DND-41 (cell line): ENCODE data around the gene LTB4R2.

Source experiments
- ATAC-seq: fragments of 200-7000 bp; cut with Tn5 transposase; 3 replicates; pipeline ENCODE4 v1.9.1; 2021; ENCODE audit warnings: low read depth; ENCODE audit not compliant: insufficient read depth
- DNase-seq: peaks from one replicate; pipeline ENCODE4 v3.0.0-alpha.2; 2020
- H2AFZ ChIP-seq: 2 replicates; pipeline ENCODE4 v1.6.0; 2012; ENCODE audit warnings: low read depth, low read length
- H3K27ac ChIP-seq: 2 replicates; pipeline ENCODE4 v1.5.1; 2012; ENCODE audit warnings: low read length, inconsistent platforms
- H3K27me3 ChIP-seq: fragments of 200-600 bp; sonication (generic); 2 replicates; pipeline ENCODE4 v1.6.0; 2012; ENCODE audit warnings: low read length, mild to moderate bottlenecking, inconsistent platforms; ENCODE audit not compliant: insufficient read depth, poor library complexity
- H3K36me3 ChIP-seq: 2 replicates; pipeline ENCODE4 v1.5.1; 2012; ENCODE audit warnings: low read length, inconsistent platforms; ENCODE audit not compliant: insufficient read depth
- H3K4me1 ChIP-seq: 2 replicates; pipeline ENCODE4 v1.5.1; 2012; ENCODE audit warnings: mild to moderate bottlenecking, low read length; ENCODE audit not compliant: insufficient read depth
- H3K4me2 ChIP-seq: 2 replicates; pipeline ENCODE4 v1.6.0; 2012; ENCODE audit warnings: mild to moderate bottlenecking, moderate library complexity, low read length, inconsistent platforms; ENCODE audit not compliant: insufficient read depth
- H3K4me3 ChIP-seq, 2 experiments: fragments of 200-600 bp in 1 of 2; shearing (Covaris generic) in 1 of 2; 2 replicates each; pipeline ENCODE4 v1.5.1; 2012 to 2016; ENCODE audit warnings: inconsistent platforms in 2 of 2, low read length in 2 of 2, mild to moderate bottlenecking in 2 of 2, low read depth in 1 of 2, moderate library complexity in 1 of 2
- H3K79me2 ChIP-seq: 2 replicates; pipeline ENCODE4 v1.6.0; 2012; ENCODE audit warnings: low read length, inconsistent platforms; ENCODE audit not compliant: insufficient read depth
- H3K9ac ChIP-seq: 2 replicates; pipeline ENCODE4 v1.6.0; 2012; ENCODE audit warnings: low read depth, mild to moderate bottlenecking, inconsistent platforms, low read length, moderate library complexity
- H3K9me3 ChIP-seq: 2 replicates; pipeline ENCODE4 v1.5.1; 2012; ENCODE audit warnings: low read length, moderate library complexity, mild to moderate bottlenecking, inconsistent platforms; ENCODE audit not compliant: insufficient read depth, severe bottlenecking
- H4K20me1 ChIP-seq: 2 replicates; pipeline ENCODE4 v1.6.0; 2012; ENCODE audit warnings: low read length; ENCODE audit not compliant: insufficient read depth
- CTCF ChIP-seq: IDR thresholded peaks from 2 replicates; pipeline ENCODE4 v1.5.1; 2012; ENCODE audit warnings: borderline replicate concordance, low read length, moderate library complexity, mild to moderate bottlenecking; ENCODE audit not compliant: poor library complexity, severe bottlenecking; ENCODE audit errors: extremely low read depth
- EZH2 ChIP-seq: IDR thresholded peaks from 3 replicates; pipeline ENCODE4 v1.6.1; 2012; ENCODE audit warnings: borderline replicate concordance, low read depth, mild to moderate bottlenecking, moderate library complexity, low read length, inconsistent platforms; ENCODE audit not compliant: severe bottlenecking

Gene LTB4R2

DNA sequence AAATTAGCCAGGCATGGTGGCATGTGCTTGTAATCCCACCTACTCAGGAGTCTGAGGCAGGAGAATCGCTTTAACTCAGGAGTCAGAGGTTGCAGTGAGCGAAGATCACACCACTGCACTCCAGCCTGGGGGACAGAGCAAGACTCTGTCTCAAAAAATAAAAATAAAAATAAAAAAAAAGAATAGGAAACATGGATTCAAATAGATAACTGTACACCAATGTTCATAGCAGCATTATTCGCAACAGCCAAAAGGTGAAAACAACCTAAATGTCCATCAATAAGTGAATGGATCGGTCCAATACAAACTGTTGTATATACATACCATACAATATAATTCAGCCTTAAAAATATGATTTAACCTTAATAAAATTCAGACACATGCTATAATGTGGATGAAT, 32.9 kb downstream of the LTB4R2 start:
- Histone ChIP-seq H2AFZ (no peak overlapping the region), H4K20me1 (no peaks in the 10 kb centered on the region), H3K4me2 (no peak overlapping the region), H3K9me3 (no peaks in the 10 kb centered on the region), H3K27me3 (peaks cover 32% of the 10 kb centered on the region), H3K27ac (no peak overlapping the region), H3K36me3 (no peaks in the 10 kb centered on the region), H3K79me2 (no peaks in the 10 kb centered on the region), H3K4me3 (no peak overlapping the region), H3K9ac (no peak overlapping the region), H3K4me1 (no peaks in the 10 kb centered on the region)
- TF ChIP-seq EZH2 (no peak), CTCF (no peak)
- ATAC-seq (no peak), DNase-seq (no peak)

DNA sequence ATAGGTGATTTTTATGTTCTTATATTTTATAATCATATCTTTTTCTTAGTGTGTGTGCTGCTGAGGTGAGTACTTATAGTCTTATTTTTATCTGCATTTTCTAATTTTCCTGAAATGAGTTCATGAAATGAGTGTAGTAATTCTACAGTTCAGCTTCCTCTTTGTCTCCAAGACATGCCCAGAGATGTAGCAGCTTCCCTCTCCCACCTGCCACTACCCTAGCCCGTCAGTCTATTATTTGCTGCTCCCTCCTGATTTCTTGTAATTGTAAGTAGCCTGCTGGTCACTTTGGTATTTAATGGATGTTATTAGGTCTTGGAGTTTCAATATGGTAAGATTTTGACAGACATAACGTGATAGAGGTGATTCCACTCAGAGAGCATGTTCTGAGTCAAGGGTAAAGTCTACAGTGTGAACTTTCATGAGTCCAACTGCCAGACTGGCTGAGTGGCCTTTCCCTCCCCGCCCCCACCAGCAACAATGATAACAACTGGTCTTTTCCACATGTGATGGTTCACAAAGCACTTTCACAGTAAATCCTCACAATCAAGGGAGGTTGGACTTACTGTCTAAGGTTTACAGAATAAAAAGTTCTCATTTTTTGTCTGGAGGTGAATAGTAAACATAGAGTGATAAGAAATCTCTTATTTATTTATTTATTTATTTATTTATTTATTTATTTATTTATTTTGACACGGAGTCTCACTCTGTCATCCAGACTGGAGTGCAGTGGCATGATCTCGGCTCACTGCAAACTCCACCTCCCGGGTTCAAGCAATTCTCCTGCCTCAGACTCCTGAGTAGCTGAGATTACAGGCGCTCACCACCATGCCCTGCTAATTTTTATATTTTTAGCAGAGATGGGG, 34.1 kb downstream of the LTB4R2 start:
- Histone ChIP-seq H3K4me2 (no peak overlapping the region), H3K27ac (no peak overlapping the region), H3K4me3 (no peak overlapping the region), H3K9me3 (no peaks in the 10 kb centered on the region), H3K4me1 (no peaks in the 10 kb centered on the region), H4K20me1 (no peaks in the 10 kb centered on the region), H3K27me3 (peaks cover 32% of the 10 kb centered on the region), H3K36me3 (no peaks in the 10 kb centered on the region), H3K9ac (no peak overlapping the region), H2AFZ (no peak overlapping the region), H3K79me2 (no peaks in the 10 kb centered on the region)
- ATAC-seq = no peak
- no peak for DNase-seq
- TF ChIP-seq EZH2 = no peak
- no peak for TF ChIP-seq CTCF

DNA sequence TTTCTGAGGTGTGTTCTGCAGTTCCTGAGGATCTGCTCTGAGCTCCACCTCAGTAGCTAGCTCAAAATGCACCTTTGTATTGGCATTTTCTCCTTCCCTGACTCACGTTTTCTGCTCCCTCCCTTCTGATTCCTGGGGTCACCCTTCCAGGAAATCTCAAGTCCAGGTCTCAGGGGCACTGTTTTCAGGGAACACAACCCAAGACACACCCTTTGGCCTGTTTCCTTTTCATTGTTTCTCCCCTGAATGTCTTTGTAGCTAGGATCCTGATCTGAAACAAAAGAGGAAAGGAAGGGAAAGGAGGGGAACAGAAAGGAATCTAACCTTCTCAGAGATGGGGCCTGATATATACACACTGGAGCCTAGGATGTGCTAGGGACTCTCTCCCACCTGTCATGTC, 37.2 kb downstream of the LTB4R2 start:
- no peak overlapping the region for H2AFZ ChIP-seq

More for the DNA sequence above, 37.2 kb downstream of the LTB4R2 start:
- H3K36me3 ChIP-seq = no peaks in the 10 kb centered on the region
- no peak for TF ChIP-seq EZH2
- no peak for TF ChIP-seq CTCF
- H3K4me3 ChIP-seq = no peak overlapping the region
- ATAC-seq (no peak), DNase-seq (no peak)
- no peaks in the 10 kb centered on the region for H4K20me1 ChIP-seq
- no peaks in the 10 kb centered on the region for H3K9me3 ChIP-seq
- peaks cover 13% of the 10 kb centered on the region for H3K27me3 ChIP-seq
- no peaks in the 10 kb centered on the region for H3K4me1 ChIP-seq
- no peak overlapping the region for H3K4me2 ChIP-seq
- H3K79me2 ChIP-seq = no peaks in the 10 kb centered on the region
- H3K9ac ChIP-seq = no peak overlapping the region
- no peak overlapping the region for H3K27ac ChIP-seq
